ENCODE data around the gene CLASRP.
"Not testable (repeated sequence)": the region's sequence is repeated elsewhere in the genome, so short reads cannot be mapped to it uniquely, and the experiment has no call there.

CLASRP gene

DNA sequence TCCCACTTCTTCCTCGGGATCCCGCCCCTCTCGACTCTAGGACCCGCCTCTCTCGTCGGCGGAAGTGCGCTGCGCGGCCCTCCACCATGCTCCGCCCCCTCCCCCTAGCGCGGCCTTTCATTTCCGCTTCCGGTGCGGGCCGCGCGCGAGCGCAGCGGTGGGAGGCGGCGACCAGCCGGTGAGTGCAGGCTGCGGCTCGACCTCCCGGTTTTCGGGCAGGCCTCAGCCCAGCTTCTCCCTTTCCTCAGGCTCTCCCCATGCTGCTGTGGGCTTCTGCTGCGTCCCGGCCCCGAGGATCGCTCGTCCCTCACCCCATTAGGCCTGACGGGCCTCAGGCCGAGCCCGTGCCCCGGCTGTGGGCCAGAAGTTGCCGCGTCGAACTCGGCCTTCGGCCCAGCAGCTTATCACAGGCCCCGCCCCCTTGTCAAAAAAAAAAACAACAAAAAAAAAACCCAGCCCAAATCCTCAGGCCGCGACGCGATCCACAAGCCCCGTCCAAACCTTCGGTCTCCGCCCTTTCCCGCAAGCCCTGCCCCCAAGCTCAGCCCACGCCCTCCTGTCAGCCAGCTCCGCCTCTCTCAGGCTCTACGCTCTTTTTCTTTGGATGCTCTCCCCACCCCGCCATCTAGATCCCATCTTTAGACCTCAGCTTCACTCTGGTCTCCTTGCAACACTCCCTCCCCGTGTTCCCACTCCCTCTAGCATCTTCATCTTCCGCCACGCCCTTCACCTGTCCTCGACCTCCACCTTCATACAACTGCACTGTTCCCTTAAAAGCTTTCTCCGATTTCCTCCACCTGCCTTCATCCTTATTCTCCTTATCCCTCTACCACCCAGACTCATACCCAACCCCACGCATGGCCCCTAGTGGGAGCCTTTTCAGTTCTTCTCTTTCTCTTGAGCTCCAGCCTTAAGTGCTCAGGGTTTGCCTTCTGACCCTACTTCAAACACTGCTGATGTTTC lies at the start of gene CLASRP:
TSS of gene CLASRP (plus strand) at position 115 of the 963 bp plus-strand sequence. CDS start 1,168 bp downstream, outside the sequence.
- peak; percentile 90 for FAIRE-seq

GRCh38 chr19:44990459-44990858 lies 48.4 kb upstream of the CLASRP start:
- DNase-seq (ENCODE audit: extremely low spot score, insufficient read length, low read depth) (no peak), FAIRE-seq (no peak)

More for the DNA sequence above, at the start of gene CLASRP:
- DNase-seq (ENCODE audit: extremely low spot score, insufficient read length, low read depth) = peak; percentile 83

DNA sequence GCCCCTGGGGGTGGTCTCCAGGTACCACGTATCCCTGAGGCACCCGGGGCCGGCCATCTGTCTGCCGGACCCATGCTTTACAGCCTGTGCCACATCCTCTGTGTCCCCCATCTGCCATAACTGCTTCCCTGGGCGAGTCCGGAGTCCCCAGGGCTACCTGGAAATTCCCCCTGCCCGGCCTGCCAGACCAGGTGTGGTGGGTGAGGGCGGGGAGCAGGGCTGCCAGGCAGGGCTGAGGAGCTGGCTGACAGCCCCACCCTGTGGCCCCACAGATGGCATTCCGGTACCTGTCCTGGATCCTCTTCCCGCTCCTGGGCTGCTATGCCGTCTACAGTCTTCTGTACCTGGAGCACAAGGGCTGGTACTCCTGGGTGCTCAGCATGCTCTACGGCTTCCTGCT lies 47.9 kb upstream of the CLASRP start:
- DNase-seq (ENCODE audit: extremely low spot score, insufficient read length, low read depth) = no peak
- FAIRE-seq = no peak

DNA sequence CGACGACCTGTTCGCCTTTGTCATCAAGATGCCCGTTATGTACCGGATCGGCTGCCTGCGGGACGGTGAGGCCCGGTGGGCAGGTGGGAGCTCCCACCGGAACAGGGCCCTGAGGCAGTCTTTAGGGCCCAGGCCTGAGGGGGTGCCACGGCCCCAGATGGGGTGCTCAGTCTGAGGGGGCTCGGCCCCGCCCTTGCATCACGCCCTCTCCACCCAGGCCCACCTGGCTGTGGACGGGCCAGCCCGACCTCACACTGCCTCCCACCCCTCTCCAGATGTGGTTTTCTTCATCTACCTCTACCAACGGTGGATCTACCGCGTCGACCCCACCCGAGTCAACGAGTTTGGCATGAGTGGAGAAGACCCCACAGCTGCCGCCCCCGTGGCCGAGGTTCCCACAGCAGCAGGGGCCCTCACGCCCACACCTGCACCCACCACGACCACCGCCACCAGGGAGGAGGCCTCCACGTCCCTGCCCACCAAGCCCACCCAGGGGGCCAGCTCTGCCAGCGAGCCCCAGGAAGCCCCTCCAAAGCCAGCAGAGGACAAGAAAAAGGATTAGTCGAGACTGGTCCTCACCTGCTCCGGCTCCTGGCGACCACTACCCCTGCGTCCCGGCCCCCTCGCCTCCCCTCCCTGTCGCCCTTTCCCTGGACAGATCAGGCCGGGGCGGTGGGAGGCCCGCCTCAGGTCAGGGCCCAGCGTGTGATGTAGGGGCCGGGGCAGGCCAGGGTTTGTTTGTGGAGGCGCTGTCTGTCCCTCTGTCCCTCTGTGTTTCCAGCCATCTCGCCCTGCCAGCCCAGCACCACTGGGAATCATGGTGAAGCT lies 46.3 kb upstream of the CLASRP start:
- FAIRE-seq (no peak), DNase-seq (ENCODE audit: extremely low spot score, insufficient read length, low read depth) (no peak)

DNA sequence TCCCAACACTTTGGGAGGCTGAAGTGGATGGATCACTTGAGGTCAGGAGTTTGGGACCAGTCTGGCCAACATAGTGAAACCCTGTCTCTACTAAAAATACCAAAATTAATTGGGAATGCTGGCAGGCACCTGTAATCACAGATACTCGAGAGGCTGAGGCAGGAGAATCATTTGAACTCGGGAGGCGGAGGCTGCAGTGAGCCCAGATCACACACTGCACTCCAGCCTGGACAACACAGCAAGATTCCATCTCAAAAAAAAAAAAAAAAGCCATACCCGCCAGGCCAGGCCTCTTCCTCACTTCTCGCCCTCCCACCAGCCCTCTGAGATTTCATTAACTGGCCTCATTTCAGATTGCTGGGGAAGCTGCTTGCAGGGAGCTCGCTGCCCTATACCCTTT lies 45.3 kb upstream of the CLASRP start:
- DNase-seq (ENCODE audit: extremely low spot score, insufficient read length, low read depth) (no peak), FAIRE-seq (no peak)

DNA sequence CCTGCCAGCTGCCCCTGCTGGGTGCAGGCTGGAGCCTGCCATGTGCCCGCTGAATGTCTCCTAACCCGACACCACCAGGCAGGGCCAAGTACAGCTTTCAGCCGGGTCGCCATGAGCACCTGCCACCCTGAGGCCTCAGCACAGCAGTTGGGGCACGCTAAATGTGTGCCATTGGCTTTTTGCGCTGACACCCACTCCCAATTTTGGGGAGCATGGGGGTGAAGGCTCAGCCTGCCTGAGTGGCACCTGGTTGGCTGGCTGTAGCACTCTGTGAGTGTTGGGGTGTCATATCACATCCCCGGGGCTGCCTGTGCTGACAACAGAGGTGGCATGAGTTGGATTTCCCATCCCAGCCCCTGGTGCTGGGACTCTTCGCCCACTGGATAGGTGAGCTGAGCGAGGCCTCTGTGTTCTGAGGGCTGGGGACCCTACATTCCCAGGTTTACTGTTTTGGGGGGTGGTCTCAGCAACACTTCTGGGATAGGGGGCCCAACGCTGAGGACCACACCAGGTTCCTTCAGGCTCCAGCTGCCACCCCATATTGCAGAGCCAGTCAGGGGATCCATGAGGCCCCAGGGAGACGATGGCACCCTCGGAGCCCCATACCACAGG lies 44.8 kb upstream of the CLASRP start:
- FAIRE-seq (no peak), DNase-seq (ENCODE audit: extremely low spot score, insufficient read length, low read depth) (no peak)

DNA sequence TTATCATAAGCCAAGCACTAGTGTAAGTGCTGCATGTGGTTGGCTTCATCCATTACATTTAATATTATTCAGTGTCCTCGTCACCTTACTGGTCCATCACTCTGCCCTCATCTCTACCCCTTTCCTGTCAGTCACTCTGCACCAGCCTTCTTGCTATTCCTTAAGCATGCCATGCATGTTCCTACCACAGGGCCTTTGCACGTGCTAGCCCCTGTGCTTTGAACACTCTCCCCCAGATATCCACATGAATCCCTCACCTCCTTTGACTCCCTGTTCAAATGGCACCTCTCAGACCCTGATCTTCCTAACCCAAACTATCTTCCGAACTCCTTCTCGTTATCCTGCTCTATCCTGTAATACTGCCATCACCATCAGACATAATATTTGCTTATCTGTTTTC lies 40.8 kb upstream of the CLASRP start:
- DNase-seq (ENCODE audit: extremely low spot score, insufficient read length, low read depth) (no peak), FAIRE-seq (no peak)

DNA sequence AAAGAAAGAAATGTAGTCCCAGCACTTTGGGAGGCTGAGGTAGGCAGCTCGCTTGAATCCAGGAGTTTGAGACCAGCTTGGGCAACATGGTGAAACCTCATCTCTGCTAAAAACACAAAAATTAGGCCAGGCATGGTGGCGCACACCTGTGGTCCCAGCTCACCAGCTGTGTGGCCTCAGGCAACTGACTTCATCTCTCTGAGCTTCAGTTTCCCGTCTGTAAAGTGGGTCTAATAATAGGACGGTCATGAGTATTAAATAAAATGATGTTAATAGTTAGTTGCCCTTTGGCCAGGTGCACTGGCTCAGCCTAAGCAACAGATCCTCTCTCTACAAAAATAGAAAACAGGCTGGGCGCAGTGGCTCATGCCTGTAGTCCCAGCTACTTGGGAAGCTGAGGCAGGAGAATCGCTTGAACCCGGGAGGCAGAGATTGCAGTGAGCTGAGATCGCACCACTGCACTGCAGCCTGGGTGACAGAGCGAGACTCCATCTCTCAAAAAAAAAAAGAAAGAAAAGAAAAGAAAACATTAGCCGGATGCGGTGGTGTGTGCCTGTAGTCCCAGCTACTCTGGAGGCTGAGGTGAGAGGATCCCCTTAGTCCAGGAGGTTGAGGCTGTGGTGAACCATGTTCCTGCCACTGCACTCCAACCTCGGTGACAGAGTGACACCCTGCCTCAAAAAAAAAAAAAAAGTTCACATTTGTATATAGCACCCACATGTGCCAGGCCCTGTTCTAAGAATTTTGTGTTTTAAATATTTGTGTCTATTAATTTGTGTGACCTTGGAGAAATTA lies 39.5 kb upstream of the CLASRP start:
- not testable (repeated sequence) for DNase-seq (ENCODE audit: extremely low spot score, insufficient read length, low read depth); FAIRE-seq

DNA sequence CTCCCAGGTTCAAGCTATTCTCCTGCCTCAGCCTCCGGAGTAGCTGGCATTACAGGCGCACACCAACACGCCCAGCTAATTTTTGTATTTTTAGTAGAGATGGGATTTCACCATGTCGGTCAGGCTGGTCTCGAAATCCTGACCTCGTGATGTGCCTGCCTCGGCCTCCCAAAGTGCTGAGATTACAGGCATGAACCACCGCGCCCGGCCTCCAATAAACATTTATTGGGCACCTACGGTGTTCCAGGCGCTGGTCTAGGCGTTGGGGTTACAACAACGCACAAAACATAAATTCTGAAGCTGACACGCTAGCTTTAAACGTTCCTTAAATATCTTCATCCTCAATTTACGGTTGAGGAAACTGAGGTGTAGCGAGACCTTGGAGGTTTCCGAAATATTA lies 38.2 kb upstream of the CLASRP start:
- FAIRE-seq; DNase-seq (ENCODE audit: extremely low spot score, insufficient read length, low read depth): not testable (repeated sequence)

- FAIRE-seq = peak; percentile 81
- DNase-seq (ENCODE audit: extremely low spot score, insufficient read length, low read depth) = peak; percentile 97
These were observed 37.6 kb upstream of the CLASRP start, which contains the start of gene RELB for GRCh38 chr19:45001087-45001739. Gene RELB, plus strand, starts transcription at chr19:45001464. Its CDS starts 116 bp downstream, at chr19:45001580.

DNA sequence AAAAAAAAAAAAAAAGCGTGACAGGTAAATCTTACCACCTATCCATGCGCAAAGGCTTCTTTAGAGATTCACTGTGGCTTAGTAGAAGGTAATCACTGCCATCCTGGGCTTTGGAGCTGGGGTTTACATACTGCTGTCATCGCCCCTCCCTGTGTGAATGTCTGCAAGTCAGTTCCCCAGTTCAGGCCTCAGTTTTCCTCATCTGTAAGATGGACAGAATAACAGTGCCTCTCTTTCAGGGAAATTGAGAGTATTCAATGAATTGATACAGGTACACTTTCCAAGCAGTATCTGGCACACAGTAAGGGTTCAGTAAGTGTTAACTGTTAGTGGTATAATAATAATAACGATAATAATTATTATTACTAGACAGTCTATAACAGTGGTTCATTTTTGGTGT lies 35.4 kb upstream of the CLASRP start:
- FAIRE-seq (no peak), DNase-seq (ENCODE audit: extremely low spot score, insufficient read length, low read depth) (no peak)

- DNase-seq (ENCODE audit: extremely low spot score, insufficient read length, low read depth) (no peak), FAIRE-seq (no peak)
These were observed 33.1 kb upstream of the CLASRP start for GRCh38 chr19:45005787-45006186.

DNA sequence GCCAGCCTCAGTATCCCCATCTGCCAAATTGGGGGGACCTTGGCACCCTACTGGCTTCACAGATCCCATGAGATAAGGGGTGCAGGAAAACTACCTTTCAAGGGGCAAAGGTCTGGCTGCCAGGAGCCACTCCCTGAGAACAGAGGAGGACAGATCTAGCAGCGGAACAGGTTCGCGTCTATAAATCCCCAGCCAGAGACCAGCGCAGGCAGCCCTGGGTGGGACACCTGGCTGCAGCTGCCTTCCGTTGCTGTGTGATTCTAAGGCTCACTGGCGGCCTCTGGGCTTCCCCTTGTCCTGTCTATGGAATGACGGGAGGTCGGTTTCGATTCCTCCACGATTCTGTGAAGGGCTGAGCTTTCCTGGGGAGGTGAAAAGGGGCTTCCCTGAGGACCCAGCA lies 30.3 kb upstream of the CLASRP start:
- DNase-seq (ENCODE audit: extremely low spot score, insufficient read length, low read depth) (no peak), FAIRE-seq (no peak)

- FAIRE-seq = no peak
- no peak for DNase-seq (ENCODE audit: extremely low spot score, insufficient read length, low read depth)
These were observed 29.1 kb upstream of the CLASRP start for GRCh38 chr19:45009625-45010255.

- FAIRE-seq = no peak
- DNase-seq (ENCODE audit: extremely low spot score, insufficient read length, low read depth) = no peak
These were observed 28.5 kb upstream of the CLASRP start for GRCh38 chr19:45010306-45010705.

GRCh38 chr19:45011959-45012358 lies 26.9 kb upstream of the CLASRP start:
- no peak for FAIRE-seq
- DNase-seq (ENCODE audit: extremely low spot score, insufficient read length, low read depth) = no peak

DNA sequence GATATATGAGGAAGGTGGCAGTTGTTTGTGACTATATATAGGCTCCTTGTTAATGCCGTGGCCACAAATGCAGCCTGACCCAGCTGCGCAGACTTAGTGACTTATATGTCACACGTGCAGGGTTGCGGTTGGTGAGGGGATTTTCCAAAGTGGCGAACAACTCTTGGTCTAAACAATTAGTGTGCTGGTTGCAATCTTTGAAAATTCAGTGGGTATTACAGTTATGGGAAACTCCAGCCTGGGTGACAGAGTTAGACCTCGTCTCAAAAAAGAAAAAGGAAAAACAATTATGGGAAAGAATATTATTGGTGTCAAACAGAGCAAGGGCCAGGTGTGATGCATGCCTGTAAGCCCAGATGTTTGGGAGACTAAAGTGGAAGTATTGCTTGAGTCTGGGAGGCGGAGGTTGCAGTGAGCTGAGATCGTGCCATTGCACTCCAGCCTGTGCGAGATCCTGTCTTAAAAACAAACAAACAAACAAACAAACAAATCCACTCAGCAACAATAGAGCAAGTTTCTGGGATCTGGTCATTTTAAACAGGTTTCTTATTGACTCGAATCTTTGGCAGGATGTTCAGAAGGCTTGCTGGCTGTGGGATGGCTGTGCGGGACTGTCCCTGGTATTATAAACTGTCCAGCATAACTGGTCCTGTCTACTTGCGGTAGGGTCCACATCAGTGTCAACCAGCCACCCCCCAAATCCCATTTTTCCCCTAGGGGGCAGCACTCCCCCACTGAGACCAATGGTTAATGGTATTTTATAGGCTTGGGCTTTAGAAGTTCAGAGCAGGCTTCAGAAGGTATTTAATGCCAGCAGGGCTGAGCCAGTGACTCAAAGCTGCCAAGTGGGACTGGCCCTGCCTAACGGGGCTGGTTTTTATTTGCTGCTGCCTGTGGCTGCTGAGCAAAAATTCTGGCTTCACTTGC lies 22.2 kb upstream of the CLASRP start:
- peak; percentile 96 for FAIRE-seq
- DNase-seq (ENCODE audit: extremely low spot score, insufficient read length, low read depth) = peak; percentile 64

GRCh38 chr19:45019187-45019586 lies 19.7 kb upstream of the CLASRP start:
- no peak for FAIRE-seq
- DNase-seq (ENCODE audit: extremely low spot score, insufficient read length, low read depth) = no peak
